HEK293 (cell line): ENCODE measurements around the gene AQP9.

Experiments used
- CTCF ChIA-PET: fragments of 350-600 bp; formaldehyde crosslinking; extraction: SDS; loops from one replicate; lab custom pipeline; 2021; ENCODE audit warnings: antibody characterized with exemption; lab: Yijun Ruan, JAX
- POLR2A ChIA-PET: fragments of 300-600 bp; formaldehyde crosslinking; extraction: SDS; loops from one replicate; lab custom pipeline; 2020; ENCODE audit warnings: antibody characterized with exemption, inconsistent platforms; lab: Yijun Ruan, JAX
- H3K27ac ChIP-seq: fragments of 200-500 bp; sonication (Bioruptor generic); 2 replicates; pipeline ENCODE4 v1.5.1; 2014; ENCODE audit warnings: low read depth, low read length, control low read depth, inconsistent platforms; ENCODE audit errors: extremely low read depth
- H3K36me3 ChIP-seq, 2 experiments: fragments of 200-500 bp in 1 of 2; sonication (Bioruptor generic) in 1 of 2; 1 replicate in 1 of 2; 2 replicates in 1 of 2; pipeline ENCODE4 v1.5.1; 2014 to 2017; ENCODE audit warnings: inconsistent platforms in 2 of 2, low read length in 2 of 2; ENCODE audit not compliant: control insufficient read depth in 2 of 2, insufficient read depth in 1 of 2
- H3K4me1 ChIP-seq: fragments of 200-500 bp; sonication (Bioruptor generic); 2 replicates; pipeline ENCODE4 v1.5.1; 2014; ENCODE audit warnings: mild to moderate bottlenecking, low read length, inconsistent platforms; ENCODE audit not compliant: control insufficient read depth, insufficient read depth
- H3K4me3 ChIP-seq: 2 replicates; pipeline ENCODE4 v1.5.1; 2011; ENCODE audit warnings: low read depth, mild to moderate bottlenecking, control low read depth, low read length, moderate library complexity
- H3K9me3 ChIP-seq: fragments of 200-500 bp; sonication (Bioruptor generic); 2 replicates; pipeline ENCODE4 v1.5.1; 2014; ENCODE audit warnings: low read depth, low read length, inconsistent platforms; ENCODE audit not compliant: control insufficient read depth, insufficient read depth
- FEZF1 ChIP-seq: fragments of 450-650 bp; formaldehyde crosslinking; IDR thresholded peaks from 2 replicates; pipeline ENCODE4 v1.5.1; 2016; ENCODE audit warnings: missing biosample characterization, missing genetic modification characterization
- GLI2 ChIP-seq: fragments of 450-650 bp; formaldehyde crosslinking; IDR thresholded peaks from 2 replicates; pipeline ENCODE4; 2017; ENCODE audit warnings: missing biosample characterization, missing genetic modification characterization, low read depth, borderline replicate concordance
- GLIS1 ChIP-seq: fragments of 450-650 bp; formaldehyde crosslinking; IDR thresholded peaks from 2 replicates; pipeline ENCODE4 v1.5.1; 2016; ENCODE audit warnings: missing biosample characterization, missing genetic modification characterization
- IKZF3 ChIP-seq: fragments of 450-650 bp; IDR thresholded peaks from 2 replicates; pipeline ENCODE4 v1.5.0; 2018; ENCODE audit warnings: missing biosample characterization, mild to moderate bottlenecking, missing genetic modification characterization, moderate library complexity
- KLF9 ChIP-seq: fragments of 450-650 bp; formaldehyde crosslinking; IDR thresholded peaks from 2 replicates; pipeline ENCODE4 v1.5.1; 2016; ENCODE audit warnings: missing biosample characterization, missing genetic modification characterization, low read depth
- MZF1 ChIP-seq: fragments of 450-650 bp; formaldehyde crosslinking; IDR thresholded peaks from 2 replicates; pipeline ENCODE4 v1.5.1; 2017; ENCODE audit warnings: missing biosample characterization, missing genetic modification characterization, borderline replicate concordance
- OVOL3 ChIP-seq: fragments of 450-650 bp; formaldehyde crosslinking; IDR thresholded peaks from 2 replicates; pipeline ENCODE4 v1.5.1; 2016; ENCODE audit warnings: missing biosample characterization, missing genetic modification characterization
- SP7 ChIP-seq: fragments of 450-650 bp; formaldehyde crosslinking; IDR thresholded peaks from 2 replicates; pipeline ENCODE4 v1.5.1; 2016; ENCODE audit warnings: missing biosample characterization, missing genetic modification characterization
- ZEB2 ChIP-seq: fragments of 450-650 bp; formaldehyde crosslinking; IDR thresholded peaks from 2 replicates; pipeline ENCODE4 v1.5.1; 2016; ENCODE audit warnings: missing biosample characterization, missing genetic modification characterization
- ZFHX2 ChIP-seq: fragments of 450-650 bp; formaldehyde crosslinking; conservative IDR thresholded peaks from 2 replicates; pipeline ENCODE4 v1.5.1; 2016; ENCODE audit warnings: missing biosample characterization, missing genetic modification characterization
- ZNF114 ChIP-seq: fragments of 450-650 bp; formaldehyde crosslinking; IDR thresholded peaks from 2 replicates; pipeline ENCODE4 v1.5.0; 2017; ENCODE audit warnings: missing biosample characterization, missing genetic modification characterization
- ZNF121 ChIP-seq: fragments of 450-650 bp; formaldehyde crosslinking; IDR thresholded peaks from 2 replicates; pipeline ENCODE4 v1.5.1; 2016; ENCODE audit warnings: missing biosample characterization, missing genetic modification characterization
- ZNF19 ChIP-seq: fragments of 450-650 bp; formaldehyde crosslinking; IDR thresholded peaks from 2 replicates; pipeline ENCODE4; 2016; ENCODE audit warnings: missing biosample characterization, missing genetic modification characterization, low read depth
- ZNF324 ChIP-seq: fragments of 450-650 bp; formaldehyde crosslinking; IDR thresholded peaks from 2 replicates; pipeline ENCODE4 v1.5.1; 2016; ENCODE audit warnings: missing biosample characterization, missing genetic modification characterization
- ZNF341 ChIP-seq: fragments of 450-650 bp; formaldehyde crosslinking; IDR thresholded peaks from 2 replicates; pipeline ENCODE4; 2016; ENCODE audit warnings: low read depth, missing biosample characterization, missing genetic modification characterization
- ZNF350 ChIP-seq: fragments of 450-650 bp; formaldehyde crosslinking; IDR thresholded peaks from 2 replicates; pipeline ENCODE4 v1.5.0; 2017; ENCODE audit warnings: missing biosample characterization, mild to moderate bottlenecking, missing genetic modification characterization
- TF ChIP-seq, protein P1 (sequence below): fragments of 450-650 bp; IDR thresholded peaks from 2 replicates; pipeline ENCODE4 v1.5.1; 2018; ENCODE audit warnings: missing biosample characterization, missing genetic modification characterization
- TF ChIP-seq, protein P2 (sequence below): fragments of 450-650 bp; formaldehyde crosslinking; IDR thresholded peaks from 2 replicates; pipeline ENCODE4 v1.5.1; 2016; ENCODE audit warnings: missing biosample characterization, missing genetic modification characterization
- TF ChIP-seq, protein P3 (sequence below): fragments of 450-650 bp; formaldehyde crosslinking; conservative IDR thresholded peaks from 2 replicates; pipeline ENCODE4 v1.5.1; 2016; ENCODE audit warnings: low read depth, missing biosample characterization, missing genetic modification characterization
- TF ChIP-seq, protein P4 (sequence below): fragments of 450-650 bp; formaldehyde crosslinking; IDR thresholded peaks from 2 replicates; pipeline ENCODE4 v1.5.1; 2016; ENCODE audit warnings: missing biosample characterization, missing genetic modification characterization
- TF ChIP-seq, protein P5 (sequence below): fragments of 450-650 bp; formaldehyde crosslinking; IDR thresholded peaks from 2 replicates; pipeline ENCODE4 v1.5.1; 2016; ENCODE audit warnings: missing biosample characterization, missing genetic modification characterization

AQP9 gene

DNA sequence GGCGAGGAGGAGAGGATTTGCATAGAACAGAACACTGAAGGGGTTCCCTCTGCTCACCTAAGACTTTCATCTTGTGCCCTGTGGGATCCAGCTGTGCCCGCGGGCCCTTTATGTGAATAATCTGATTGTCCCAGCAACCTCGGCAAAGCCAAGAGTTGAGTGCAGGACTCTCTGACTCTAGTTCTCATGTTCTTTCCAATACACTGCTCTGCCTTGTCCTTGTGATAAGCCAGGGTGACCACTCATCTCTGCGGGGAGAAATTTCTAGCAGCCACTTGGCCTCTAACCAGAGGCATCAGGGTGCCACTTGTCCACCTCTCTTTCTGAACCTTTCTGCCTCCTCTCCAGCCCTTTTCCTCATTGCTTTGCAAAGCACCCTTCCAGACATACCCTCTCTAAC, 31.8 kb downstream of the AQP9 start:
- ChIA-PET CTCF (no interaction called here), POLR2A (no interaction called here)

DNA sequence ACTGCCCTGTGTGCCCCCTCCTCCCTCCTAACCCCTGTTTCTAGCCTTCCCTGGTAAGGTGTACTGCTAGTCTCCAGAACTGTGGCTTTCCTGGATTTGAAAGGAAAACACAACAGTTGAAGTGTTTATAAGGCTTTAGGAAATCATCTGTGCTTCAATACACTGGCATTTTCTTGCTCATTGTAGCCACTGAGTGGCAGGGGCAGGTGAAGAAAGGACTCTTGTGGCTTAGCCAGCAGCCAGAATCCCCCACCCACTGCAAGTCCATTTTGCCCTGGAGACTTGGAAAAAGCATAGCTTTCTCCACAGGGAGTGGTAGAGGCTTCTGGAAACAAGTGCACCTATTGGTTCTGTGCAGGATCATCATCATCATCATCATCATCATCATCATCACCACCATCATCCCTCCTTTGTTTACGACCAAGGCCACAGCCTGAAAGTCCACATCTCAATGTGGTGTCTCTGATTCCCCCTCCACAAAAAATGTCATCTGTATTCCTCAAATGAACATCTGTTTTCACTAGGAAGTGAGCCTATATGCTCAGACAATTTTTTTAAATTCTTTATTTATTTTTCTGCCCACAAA, 33.4 kb downstream of the AQP9 start:
- H3K9me3 ChIP-seq = no peaks in the 10 kb centered on the region
- ChIA-PET CTCF (interaction anchor here (1.2 kb wide), 1 partner anchor 8 kb away, joined by 3 read pairs; no protein-coding TSS in a partner anchor), POLR2A (no interaction called here)
- H3K4me1 ChIP-seq = no peaks in the 10 kb centered on the region
- H3K27ac ChIP-seq = no peak overlapping the region
- no peaks in the 10 kb centered on the region for H3K36me3 ChIP-seq
- H3K4me3 ChIP-seq = no peak overlapping the region
- no peak for TF ChIP-seq IKZF3 (tag by site-specific recombination)
- TF ChIP-seq, protein P1, sequence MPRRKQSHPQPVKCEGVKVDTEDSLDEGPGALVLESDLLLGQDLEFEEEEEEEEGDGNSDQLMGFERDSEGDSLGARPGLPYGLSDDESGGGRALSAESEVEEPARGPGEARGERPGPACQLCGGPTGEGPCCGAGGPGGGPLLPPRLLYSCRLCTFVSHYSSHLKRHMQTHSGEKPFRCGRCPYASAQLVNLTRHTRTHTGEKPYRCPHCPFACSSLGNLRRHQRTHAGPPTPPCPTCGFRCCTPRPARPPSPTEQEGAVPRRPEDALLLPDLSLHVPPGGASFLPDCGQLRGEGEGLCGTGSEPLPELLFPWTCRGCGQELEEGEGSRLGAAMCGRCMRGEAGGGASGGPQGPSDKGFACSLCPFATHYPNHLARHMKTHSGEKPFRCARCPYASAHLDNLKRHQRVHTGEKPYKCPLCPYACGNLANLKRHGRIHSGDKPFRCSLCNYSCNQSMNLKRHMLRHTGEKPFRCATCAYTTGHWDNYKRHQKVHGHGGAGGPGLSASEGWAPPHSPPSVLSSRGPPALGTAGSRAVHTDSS = peak; percentile 85

More for the DNA sequence above, 31.8 kb downstream of the AQP9 start:
- H3K9me3 ChIP-seq = no peaks in the 10 kb centered on the region
- H3K27ac ChIP-seq = no peak overlapping the region
- peaks cover 3% of the 10 kb centered on the region; the same call in 1 of the 2 replicates for H3K4me1 ChIP-seq
- TF ChIP-seq OVOL3 (tag by site-specific recombination) (no peak), SP7 (tag by site-specific recombination) (no peak), ZNF121 (tag by site-specific recombination) (no peak), GLIS1 (tag by site-specific recombination) (no peak), MZF1 (tag by site-specific recombination) (no peak), ZNF324 (tag by site-specific recombination) (no peak)
- TF ChIP-seq, protein P2, sequence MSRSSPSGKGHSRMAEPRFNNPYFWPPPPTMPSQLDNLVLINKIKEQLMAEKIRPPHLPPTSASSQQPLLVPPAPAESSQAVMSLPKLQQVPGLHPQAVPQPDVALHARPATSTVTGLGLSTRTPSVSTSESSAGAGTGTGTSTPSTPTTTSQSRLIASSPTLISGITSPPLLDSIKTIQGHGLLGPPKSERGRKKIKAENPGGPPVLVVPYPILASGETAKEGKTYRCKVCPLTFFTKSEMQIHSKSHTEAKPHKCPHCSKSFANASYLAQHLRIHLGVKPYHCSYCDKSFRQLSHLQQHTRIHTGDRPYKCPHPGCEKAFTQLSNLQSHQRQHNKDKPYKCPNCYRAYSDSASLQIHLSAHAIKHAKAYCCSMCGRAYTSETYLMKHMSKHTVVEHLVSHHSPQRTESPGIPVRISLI = no peak
- TF ChIP-seq, protein P3, sequence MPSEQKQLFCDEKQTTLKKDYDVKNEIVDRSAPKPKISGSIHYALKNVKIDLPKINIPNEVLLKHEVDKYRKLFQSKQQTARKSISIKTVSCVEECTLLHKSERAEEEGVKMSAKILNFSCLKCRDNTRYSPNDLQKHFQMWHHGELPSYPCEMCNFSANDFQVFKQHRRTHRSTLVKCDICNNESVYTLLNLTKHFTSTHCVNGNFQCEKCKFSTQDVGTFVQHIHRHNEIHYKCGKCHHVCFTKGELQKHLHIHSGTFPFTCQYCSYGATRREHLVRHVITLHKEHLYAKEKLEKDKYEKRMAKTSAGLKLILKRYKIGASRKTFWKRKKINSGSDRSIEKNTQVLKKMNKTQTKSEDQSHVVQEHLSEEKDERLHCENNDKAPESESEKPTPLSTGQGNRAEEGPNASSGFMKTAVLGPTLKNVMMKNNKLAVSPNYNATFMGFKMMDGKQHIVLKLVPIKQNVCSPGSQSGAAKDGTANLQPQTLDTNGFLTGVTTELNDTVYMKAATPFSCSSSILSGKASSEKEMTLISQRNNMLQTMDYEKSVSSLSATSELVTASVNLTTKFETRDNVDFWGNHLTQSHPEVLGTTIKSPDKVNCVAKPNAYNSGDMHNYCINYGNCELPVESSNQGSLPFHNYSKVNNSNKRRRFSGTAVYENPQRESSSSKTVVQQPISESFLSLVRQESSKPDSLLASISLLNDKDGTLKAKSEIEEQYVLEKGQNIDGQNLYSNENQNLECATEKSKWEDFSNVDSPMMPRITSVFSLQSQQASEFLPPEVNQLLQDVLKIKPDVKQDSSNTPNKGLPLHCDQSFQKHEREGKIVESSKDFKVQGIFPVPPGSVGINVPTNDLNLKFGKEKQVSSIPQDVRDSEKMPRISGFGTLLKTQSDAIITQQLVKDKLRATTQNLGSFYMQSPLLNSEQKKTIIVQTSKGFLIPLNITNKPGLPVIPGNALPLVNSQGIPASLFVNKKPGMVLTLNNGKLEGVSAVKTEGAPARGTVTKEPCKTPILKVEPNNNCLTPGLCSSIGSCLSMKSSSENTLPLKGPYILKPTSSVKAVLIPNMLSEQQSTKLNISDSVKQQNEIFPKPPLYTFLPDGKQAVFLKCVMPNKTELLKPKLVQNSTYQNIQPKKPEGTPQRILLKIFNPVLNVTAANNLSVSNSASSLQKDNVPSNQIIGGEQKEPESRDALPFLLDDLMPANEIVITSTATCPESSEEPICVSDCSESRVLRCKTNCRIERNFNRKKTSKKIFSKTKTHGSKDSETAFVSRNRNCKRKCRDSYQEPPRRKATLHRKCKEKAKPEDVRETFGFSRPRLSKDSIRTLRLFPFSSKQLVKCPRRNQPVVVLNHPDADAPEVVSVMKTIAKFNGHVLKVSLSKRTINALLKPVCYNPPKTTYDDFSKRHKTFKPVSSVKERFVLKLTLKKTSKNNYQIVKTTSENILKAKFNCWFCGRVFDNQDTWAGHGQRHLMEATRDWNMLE (tag by site-specific recombination) = no peak
- TF ChIP-seq, all 188 proteins: peak for 0
- Histone ChIP-seq H3K4me3 (no peak overlapping the region), H3K36me3 (no peaks in the 10 kb centered on the region)

DNA sequence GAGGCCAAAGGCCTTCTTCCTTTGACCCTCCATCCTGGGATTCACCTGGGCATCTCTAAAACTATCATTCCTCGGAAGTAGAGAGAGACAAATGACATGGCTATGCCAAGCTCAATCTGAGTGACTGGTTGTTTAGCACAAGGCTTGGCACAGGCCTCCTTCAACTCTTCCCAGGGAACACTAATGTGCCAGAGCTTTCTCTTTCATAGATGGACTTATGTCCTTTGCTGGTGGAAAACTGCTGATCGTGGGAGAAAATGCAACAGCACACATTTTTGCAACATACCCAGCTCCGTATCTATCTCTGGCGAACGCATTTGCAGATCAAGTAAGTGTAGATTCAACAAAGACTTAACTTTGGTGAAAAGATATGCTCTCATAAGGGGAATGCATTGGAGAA, 36.5 kb downstream of the AQP9 start:
- H3K4me1 ChIP-seq = no peaks in the 10 kb centered on the region
- ChIA-PET CTCF (interaction anchor here (3.2 kb wide), 1 partner anchor 97 kb away, joined by 9 read pairs; no protein-coding TSS in a partner anchor), POLR2A (no interaction called here)
- H3K4me3 ChIP-seq = no peak overlapping the region
- H3K36me3 ChIP-seq = no peaks in the 10 kb centered on the region
- no peaks in the 10 kb centered on the region for H3K9me3 ChIP-seq
- no peak overlapping the region for H3K27ac ChIP-seq
- TF ChIP-seq ZEB2 (no peak), FEZF1 (tag by site-specific recombination) (no peak), ZNF19 (no peak), GLI2 (tag by site-specific recombination) (no peak), ZNF114 (tag by site-specific recombination) (no peak), ZNF350 (no peak), ZFHX2 (tag by site-specific recombination) (no peak), ZNF341 (tag by site-specific recombination) (no peak), KLF9 (no peak)
- TF ChIP-seq, protein P4, sequence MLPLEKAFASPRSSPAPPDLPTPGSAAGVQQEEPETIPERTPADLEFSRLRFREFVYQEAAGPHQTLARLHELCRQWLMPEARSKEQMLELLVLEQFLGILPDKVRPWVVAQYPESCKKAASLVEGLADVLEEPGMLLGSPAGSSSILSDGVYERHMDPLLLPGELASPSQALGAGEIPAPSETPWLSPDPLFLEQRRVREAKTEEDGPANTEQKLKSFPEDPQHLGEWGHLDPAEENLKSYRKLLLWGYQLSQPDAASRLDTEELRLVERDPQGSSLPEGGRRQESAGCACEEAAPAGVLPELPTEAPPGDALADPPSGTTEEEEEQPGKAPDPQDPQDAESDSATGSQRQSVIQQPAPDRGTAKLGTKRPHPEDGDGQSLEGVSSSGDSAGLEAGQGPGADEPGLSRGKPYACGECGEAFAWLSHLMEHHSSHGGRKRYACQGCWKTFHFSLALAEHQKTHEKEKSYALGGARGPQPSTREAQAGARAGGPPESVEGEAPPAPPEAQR (tag by site-specific recombination) = no peak
- TF ChIP-seq, protein P5, sequence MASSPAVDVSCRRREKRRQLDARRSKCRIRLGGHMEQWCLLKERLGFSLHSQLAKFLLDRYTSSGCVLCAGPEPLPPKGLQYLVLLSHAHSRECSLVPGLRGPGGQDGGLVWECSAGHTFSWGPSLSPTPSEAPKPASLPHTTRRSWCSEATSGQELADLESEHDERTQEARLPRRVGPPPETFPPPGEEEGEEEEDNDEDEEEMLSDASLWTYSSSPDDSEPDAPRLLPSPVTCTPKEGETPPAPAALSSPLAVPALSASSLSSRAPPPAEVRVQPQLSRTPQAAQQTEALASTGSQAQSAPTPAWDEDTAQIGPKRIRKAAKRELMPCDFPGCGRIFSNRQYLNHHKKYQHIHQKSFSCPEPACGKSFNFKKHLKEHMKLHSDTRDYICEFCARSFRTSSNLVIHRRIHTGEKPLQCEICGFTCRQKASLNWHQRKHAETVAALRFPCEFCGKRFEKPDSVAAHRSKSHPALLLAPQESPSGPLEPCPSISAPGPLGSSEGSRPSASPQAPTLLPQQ (tag by site-specific recombination) = no peak
